ENCODE measurements around the gene C2CD4C. TPM values are rescaled to one million over a fixed set of nuclear protein-coding genes. Genes with fewer than 3 reads are reported as not detected.

The C2CD4C gene
- polyA plus RNA-seq, 6 donors from 2014 or later: not detected

DNA sequence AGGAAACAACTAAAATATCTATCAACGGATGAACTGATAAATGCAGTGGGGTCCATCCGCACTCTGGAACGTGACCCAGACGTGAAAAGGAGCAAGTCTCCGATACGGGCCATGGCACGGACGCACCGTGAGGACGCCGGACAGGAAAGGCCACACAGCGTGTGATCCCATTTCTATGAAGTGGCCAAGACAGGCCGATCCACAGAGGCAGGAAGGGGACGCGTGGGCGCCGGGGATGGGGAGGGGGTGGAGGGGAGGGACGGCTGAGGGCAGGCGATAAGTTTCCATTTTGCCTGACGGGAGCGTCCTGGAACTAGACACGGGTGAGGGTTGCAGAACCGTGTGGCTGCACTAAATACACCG, 38.1 kb upstream of the C2CD4C start:
- peaks cover 0 to 2% of the 10 kb centered on the region in 2 donors for H3K36me3 Mint-ChIP-seq
- H3K27me3 Mint-ChIP-seq: peaks cover 0 to 7% (median 4%) of the 10 kb centered on the region in 3 donors
- H3K27ac Mint-ChIP-seq: no peak overlapping the region
- peaks cover 0 to 7% (median 4%) of the 10 kb centered on the region in 7 donors for H3K9me3 Mint-ChIP-seq
- no peak for DNase-seq
- ATAC-seq (ENCODE audit: low read depth in 2 of 2): no peak
- no peak overlapping the region for H3K4me3 Mint-ChIP-seq
- peaks cover 0 to 2% (median 0%) of the 10 kb centered on the region in 3 donors for H3K4me1 Mint-ChIP-seq

GRCh38 chr19:444677-445210, 35.8 kb upstream of the C2CD4C start:
- DNase-seq (no peak), ATAC-seq (ENCODE audit: low read depth in 2 of 2) (no peak)
- Mint-ChIP-seq H3K27me3 (peaks cover 0 to 25% (median 14%) of the 10 kb centered on the region in 3 donors), H3K4me1 (peaks cover 0 to 5% (median 0%) of the 10 kb centered on the region in 3 donors), H3K27ac (no peak overlapping the region), H3K4me3 (no peak overlapping the region), H3K36me3 (peaks cover 0 to 7% of the 10 kb centered on the region in 2 donors), H3K9me3 (peaks cover 0 to 5% (median 2%) of the 10 kb centered on the region in 7 donors)

DNA sequence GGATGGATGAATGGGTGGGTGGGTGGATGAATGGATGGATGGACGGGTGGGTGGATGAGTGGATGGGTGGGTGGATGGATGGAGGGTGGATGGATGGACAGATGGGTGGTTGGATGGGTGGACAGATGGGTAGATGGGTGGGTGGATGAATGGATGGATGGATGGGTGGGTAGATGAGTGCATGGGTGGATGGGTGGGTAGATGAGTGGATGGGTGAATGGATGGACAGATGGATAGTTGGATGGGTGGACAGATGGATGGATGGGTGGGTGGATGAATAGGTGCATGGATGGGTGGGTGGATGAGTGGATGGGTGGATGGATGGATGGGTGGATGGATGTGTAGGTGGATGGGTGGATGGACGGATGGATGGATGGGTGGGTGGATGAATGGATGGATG, 34.1 kb upstream of the C2CD4C start:
- H3K27ac Mint-ChIP-seq: no peak overlapping the region
- DNase-seq: no peak
- H3K4me1 Mint-ChIP-seq: peaks cover 0 to 5% (median 0%) of the 10 kb centered on the region in 3 donors
- H3K27me3 Mint-ChIP-seq: peaks cover 0 to 32% (median 15%) of the 10 kb centered on the region in 3 donors
- H3K4me3 Mint-ChIP-seq: no peak overlapping the region
- H3K9me3 Mint-ChIP-seq: peaks cover 0 to 5% (median 2%) of the 10 kb centered on the region in 7 donors
- no peak for ATAC-seq (ENCODE audit: low read depth in 2 of 2)
- peaks cover 0 to 7% of the 10 kb centered on the region in 2 donors for H3K36me3 Mint-ChIP-seq

- H3K36me3 Mint-ChIP-seq: peaks cover 0 to 7% of the 10 kb centered on the region in 2 donors
- peaks cover 0 to 5% (median 2%) of the 10 kb centered on the region in 7 donors for H3K9me3 Mint-ChIP-seq
- H3K27ac Mint-ChIP-seq: no peak overlapping the region
- no peak for ATAC-seq (ENCODE audit: low read depth in 2 of 2)
- no peak for DNase-seq
- peaks cover 2 to 41% (median 24%) of the 10 kb centered on the region in 3 donors for H3K27me3 Mint-ChIP-seq
- peak overlapping the region in 1 of 8 donors; percentile 70 for H3K4me3 Mint-ChIP-seq
- H3K4me1 Mint-ChIP-seq: peaks cover 0 to 9% (median 0%) of the 10 kb centered on the region in 3 donors
These were observed 33.1 kb upstream of the C2CD4C start for GRCh38 chr19:442085-442484.

DNA sequence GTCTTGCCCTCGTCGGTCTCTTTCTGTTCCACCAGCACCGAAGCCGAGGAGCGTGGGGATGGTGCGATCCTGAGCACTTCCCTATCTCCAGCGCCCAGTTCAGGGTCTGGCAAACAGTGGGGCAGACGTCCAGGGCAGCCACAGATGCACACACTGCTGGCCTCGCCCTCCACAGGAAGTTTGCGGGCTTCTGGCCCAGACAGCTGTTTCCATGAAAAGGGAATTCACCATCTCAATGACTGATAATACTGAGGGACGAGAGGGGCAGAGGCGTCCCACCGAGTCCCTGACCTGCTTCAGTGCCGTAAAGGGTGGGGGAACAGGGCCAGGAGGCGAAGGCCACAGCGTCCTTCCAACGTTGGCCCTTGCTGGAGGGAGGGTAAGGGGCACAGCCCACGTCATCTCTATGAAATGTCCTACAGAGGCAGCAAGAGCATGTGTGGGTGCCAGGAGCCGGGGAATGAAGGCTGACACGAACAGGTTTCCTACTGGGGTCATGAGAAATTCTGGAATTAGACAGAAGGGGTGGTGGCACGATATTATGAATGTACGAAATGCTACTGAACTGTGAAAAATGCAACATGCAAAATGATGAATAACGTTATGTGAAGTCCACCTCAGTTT, 32.4 kb upstream of the C2CD4C start:
- DNase-seq (no peak), ATAC-seq (ENCODE audit: low read depth in 2 of 2) (no peak)
- Mint-ChIP-seq H3K27me3 (peaks cover 3 to 44% (median 27%) of the 10 kb centered on the region in 3 donors), H3K4me1 (peaks cover 0 to 9% (median 0%) of the 10 kb centered on the region in 3 donors), H3K27ac (no peak overlapping the region), H3K4me3 (no peak overlapping the region), H3K36me3 (peaks cover 0 to 7% of the 10 kb centered on the region in 2 donors), H3K9me3 (peaks cover 0 to 5% (median 2%) of the 10 kb centered on the region in 7 donors)

DNA sequence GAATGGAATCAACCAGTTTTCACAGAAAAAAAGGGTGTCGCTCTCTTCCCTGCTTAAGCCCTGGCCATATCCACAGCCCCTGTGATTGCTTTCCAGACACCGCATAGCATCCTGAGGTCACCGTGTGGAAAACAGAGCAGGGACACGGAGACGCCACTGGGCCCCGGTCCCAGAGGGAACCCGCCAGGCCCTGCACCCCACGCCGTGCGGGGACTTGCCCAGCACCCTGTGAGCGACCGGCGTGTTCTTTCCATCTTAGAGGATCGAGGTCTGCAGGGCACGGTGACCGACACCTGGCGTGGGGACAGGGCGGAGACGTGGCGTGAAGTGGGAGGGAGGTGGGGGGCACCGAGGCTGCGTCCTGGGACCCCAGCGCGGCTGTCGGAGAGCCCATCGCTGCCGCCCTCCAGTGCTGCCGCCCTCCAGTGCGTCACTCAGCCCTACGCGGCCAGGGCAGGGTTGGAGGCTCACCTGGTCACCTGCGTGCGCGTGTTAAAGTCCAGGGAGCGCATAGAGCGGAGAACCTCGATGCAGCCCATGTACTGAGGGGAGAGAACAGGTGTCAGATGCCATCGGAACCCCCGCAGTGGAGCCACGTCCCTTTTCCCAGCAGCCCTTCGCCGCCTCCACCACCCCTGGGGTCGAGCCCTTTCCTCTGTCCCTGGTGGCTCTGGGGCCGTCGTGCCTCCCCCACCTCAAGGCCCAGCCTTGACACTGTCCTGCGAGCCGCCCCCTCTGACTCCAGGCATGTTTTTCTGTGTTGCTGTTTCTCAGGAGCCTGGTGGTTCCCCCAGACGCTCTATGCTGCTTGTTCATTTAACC, 31.7 kb upstream of the C2CD4C start:
- ATAC-seq (ENCODE audit: low read depth in 2 of 2) (no peak), DNase-seq (no peak)
- H3K27ac Mint-ChIP-seq: no peak overlapping the region
- H3K4me3 Mint-ChIP-seq: no peak overlapping the region
- H3K4me1 Mint-ChIP-seq: peaks cover 0 to 9% (median 0%) of the 10 kb centered on the region in 3 donors
- peaks cover 3 to 44% (median 27%) of the 10 kb centered on the region in 3 donors for H3K27me3 Mint-ChIP-seq
- H3K9me3 Mint-ChIP-seq: peaks cover 0 to 5% (median 2%) of the 10 kb centered on the region in 7 donors
- peaks cover 0 to 7% of the 10 kb centered on the region in 2 donors for H3K36me3 Mint-ChIP-seq

DNA sequence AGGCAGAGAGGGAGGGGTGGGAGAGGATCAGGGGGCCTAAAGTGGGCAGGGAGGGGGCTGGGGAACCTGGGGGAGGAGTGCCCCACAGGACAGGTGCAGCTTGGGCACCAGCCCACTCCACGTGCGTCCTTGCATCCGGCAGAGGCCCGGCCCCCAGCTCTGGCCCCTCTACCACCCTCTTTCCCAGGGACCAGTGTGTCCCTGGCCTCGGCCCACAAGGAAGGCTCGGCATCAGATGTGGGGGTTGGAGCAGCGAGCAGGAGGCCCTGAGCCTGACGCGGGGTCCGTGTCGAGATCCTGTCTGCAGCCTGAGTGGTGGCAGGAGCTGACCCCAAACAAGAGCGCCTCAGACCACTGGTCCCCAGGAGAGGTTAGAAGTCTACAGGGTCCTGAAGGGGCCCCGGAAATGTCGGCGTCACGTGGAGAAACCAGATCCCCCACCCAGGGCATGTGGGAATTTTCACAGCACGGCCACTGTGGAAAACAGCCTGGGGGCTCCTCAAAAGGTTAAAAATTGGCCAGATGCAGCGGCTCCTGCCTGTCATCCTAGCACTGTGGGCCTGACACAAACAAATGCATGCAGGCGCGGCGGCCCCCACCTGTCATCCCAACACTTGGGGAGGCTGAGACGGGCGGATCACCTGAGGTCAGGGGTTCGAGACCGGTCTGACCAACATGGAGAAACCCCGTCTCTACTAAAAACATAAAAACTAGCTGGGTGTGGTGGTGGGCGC, 30.4 kb upstream of the C2CD4C start:
- Mint-ChIP-seq H3K4me3 (no peak overlapping the region), H3K9me3 (peaks cover 0 to 5% (median 2%) of the 10 kb centered on the region in 7 donors)

GRCh38 chr19:438416-438958, 29.5 kb upstream of the C2CD4C start:
- H3K4me3 Mint-ChIP-seq: no peak overlapping the region
- H3K4me1 Mint-ChIP-seq: peaks cover 0 to 9% (median 0%) of the 10 kb centered on the region in 3 donors
- H3K9me3 Mint-ChIP-seq: peaks cover 0 to 5% (median 2%) of the 10 kb centered on the region in 7 donors
- no peak overlapping the region for H3K27ac Mint-ChIP-seq
- ATAC-seq (ENCODE audit: low read depth in 2 of 2) (no peak), DNase-seq (no peak)
- H3K36me3 Mint-ChIP-seq: peaks cover 0 to 7% of the 10 kb centered on the region in 2 donors
- H3K27me3 Mint-ChIP-seq: peaks cover 3 to 38% (median 27%) of the 10 kb centered on the region in 3 donors

More for the DNA sequence above, 30.4 kb upstream of the C2CD4C start:
- peaks cover 0 to 7% of the 10 kb centered on the region in 2 donors for H3K36me3 Mint-ChIP-seq
- peaks cover 0 to 9% (median 0%) of the 10 kb centered on the region in 3 donors for H3K4me1 Mint-ChIP-seq
- no peak overlapping the region for H3K27ac Mint-ChIP-seq
- DNase-seq (no peak), ATAC-seq (ENCODE audit: low read depth in 2 of 2) (no peak)
- H3K27me3 Mint-ChIP-seq: peaks cover 3 to 44% (median 27%) of the 10 kb centered on the region in 3 donors

- no peak overlapping the region for H3K27ac Mint-ChIP-seq
- H3K27me3 Mint-ChIP-seq: peaks cover 3 to 37% (median 23%) of the 10 kb centered on the region in 3 donors
- no peak overlapping the region for H3K4me3 Mint-ChIP-seq
- H3K4me1 Mint-ChIP-seq: peaks cover 0 to 6% (median 0%) of the 10 kb centered on the region in 3 donors
- no peak for ATAC-seq (ENCODE audit: low read depth in 2 of 2)
- peaks cover 0 to 3% (median 2%) of the 10 kb centered on the region in 7 donors for H3K9me3 Mint-ChIP-seq
- no peak for DNase-seq
- peaks cover 0 to 5% of the 10 kb centered on the region in 2 donors for H3K36me3 Mint-ChIP-seq
These were observed 28.1 kb upstream of the C2CD4C start for GRCh38 chr19:437041-437440.

DNA sequence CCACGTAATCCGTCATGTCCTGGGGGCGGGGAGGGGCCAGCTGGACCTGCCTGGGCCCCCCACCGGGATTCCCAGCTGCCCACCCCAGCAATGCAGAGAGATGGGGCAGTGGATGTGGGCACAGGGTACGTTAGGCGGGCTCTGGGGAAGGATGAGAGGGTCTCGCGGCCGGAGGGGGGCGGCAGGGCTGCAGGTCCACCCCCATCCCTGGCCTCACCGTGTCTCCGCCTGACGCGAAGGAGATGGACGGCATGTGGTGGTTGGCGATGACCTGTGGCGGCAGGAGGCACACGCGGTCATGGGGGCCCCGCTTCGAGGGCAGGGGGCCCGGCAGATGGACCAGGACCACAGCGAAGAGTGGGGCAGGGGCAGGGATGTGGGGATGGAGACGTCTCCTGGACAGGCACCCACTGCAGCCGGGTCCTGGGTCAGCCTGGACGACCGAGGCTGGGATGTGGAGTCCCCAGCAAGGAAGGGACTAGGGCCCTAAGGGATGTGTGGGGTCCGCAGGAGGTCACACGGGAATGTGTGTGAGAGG, 27.5 kb upstream of the C2CD4C start:
- DNase-seq (no peak), ATAC-seq (ENCODE audit: low read depth in 2 of 2) (no peak)
- H3K4me3 Mint-ChIP-seq: no peak overlapping the region
- H3K4me1 Mint-ChIP-seq: peaks cover 0 to 4% (median 0%) of the 10 kb centered on the region in 3 donors
- peaks cover 3 to 31% (median 18%) of the 10 kb centered on the region in 3 donors for H3K27me3 Mint-ChIP-seq
- H3K27ac Mint-ChIP-seq: no peak overlapping the region
- no peaks in the 10 kb centered on the region for H3K9me3 Mint-ChIP-seq
- H3K36me3 Mint-ChIP-seq: no peaks in the 10 kb centered on the region

DNA sequence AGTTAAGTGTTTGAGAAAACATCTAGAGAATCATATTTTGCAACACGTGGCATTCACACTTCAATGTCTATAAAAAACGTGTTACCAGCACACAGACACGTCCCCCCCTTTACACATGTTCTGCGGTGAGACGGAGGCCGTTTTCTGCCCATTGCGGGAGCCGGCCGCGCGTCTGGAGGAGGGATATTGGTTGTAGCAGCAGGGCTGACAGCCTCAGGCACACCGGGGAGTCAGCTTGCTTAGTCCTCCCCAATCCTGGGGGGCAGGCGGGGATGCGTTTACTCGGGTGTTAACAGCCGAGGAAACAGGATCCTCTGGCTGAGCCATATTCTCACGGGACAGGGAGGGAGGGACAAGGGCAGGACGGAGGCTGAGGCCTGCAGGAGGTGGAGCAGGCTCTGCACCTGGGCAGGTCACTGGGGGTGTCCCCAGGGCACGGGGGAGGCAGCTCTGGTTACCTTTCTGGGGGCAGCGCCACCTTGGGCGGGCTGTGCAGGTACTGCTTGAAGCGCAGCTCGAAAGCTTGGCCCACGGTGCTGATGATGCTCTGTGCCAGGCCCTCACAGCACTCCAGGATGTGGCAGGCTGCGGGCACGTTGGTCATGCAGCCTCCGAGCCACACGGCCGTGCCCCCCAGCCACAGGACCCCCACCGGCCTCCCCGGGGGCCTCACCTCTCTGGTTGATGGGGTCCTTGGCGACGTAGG, 26.9 kb upstream of the C2CD4C start:
- no peak overlapping the region for H3K4me3 Mint-ChIP-seq
- DNase-seq: no peak
- H3K36me3 Mint-ChIP-seq: no peaks in the 10 kb centered on the region
- H3K9me3 Mint-ChIP-seq: peaks cover 0 to 4% (median 0%) of the 10 kb centered on the region in 7 donors
- H3K27me3 Mint-ChIP-seq: peaks cover 3 to 27% (median 13%) of the 10 kb centered on the region in 3 donors
- no peak overlapping the region for H3K27ac Mint-ChIP-seq
- ATAC-seq (ENCODE audit: low read depth in 2 of 2): no peak
- H3K4me1 Mint-ChIP-seq: peaks cover 0 to 4% (median 0%) of the 10 kb centered on the region in 3 donors
